ENCODE data around the gene SCMH1. TPM values are rescaled to one million over a fixed set of nuclear protein-coding genes. Genes with fewer than 3 reads are reported as not detected.

Gene SCMH1
- total RNA-seq, 1 experiment from 2014 or later = 42.7 TPM

GRCh38 chr1:40980453-40981121 lies 261.5 kb downstream of the SCMH1 start:
- no peak for DNase-seq (ENCODE audit: low read depth, low spot score)
- ChIA-PET POLR2A (interaction anchor here (0.8 to 1.2 kb wide), 2 partner anchors 8 to 10 kb away, joined by 3 to 7 read pairs; no protein-coding TSS in a partner anchor), CTCF (interaction anchor here (0.6 to 1.0 kb wide), 2 partner anchors 32 to 117 kb away, joined by 7 to 9 read pairs; no protein-coding TSS in a partner anchor)
- Histone ChIP-seq H3K4me1 (ENCODE audit: control insufficient read depth, insufficient read depth, low read length) (peaks cover 60% of the 10 kb centered on the region), H3K4me3 (ENCODE audit: low read depth in 2 of 2, low read length in 2 of 2) (peak overlapping the region; percentile 80 to 93), H3K36me3 (ENCODE audit: control insufficient read depth, insufficient read depth, low read length) (peaks cover 29% of the 10 kb centered on the region), H3K9me3 (ENCODE audit: control insufficient read depth, insufficient read depth, low read depth, low read length) (no peaks in the 10 kb centered on the region), H3K27me3 (ENCODE audit: control insufficient read depth, insufficient read depth, low read length) (no peaks in the 10 kb centered on the region), H3K27ac (ENCODE audit: low read length) (peak overlapping the region; percentile 90)
- BruUV-seq (replicated peaks) = no TSS peak
- peak; percentile 2; the same call in 1 of the 2 replicates for ATAC-seq
- intact Hi-C loops (cut with micrococcal nuclease; ENCODE audit: unreplicated experiment) (no loop called here), in situ Hi-C loops (cut with HindIII; ENCODE audit: low pct_unique_long_range_greater_than_20kb, low sequenced_read_pairs) (no loop called here)
- TF ChIP-seq REST (IDR thresholded peaks at IDR 0.05; ENCODE audit: insufficient read depth in 1 of 2, low read depth in 2 of 2, low read length in 1 of 2) (no peak), SIN3A (IDR thresholded peaks at IDR 0.05; ENCODE audit: borderline replicate concordance, insufficient read depth, low read depth, low read length) (no peak), TCF7L2 (IDR thresholded peaks at IDR 0.05; ENCODE audit: low read depth, low read length) (no peak), POLR2AphosphoS5 (IDR thresholded peaks at IDR 0.05; ENCODE audit: low read depth, low read length) (no peak)
- TF ChIP-seq, protein P1, sequence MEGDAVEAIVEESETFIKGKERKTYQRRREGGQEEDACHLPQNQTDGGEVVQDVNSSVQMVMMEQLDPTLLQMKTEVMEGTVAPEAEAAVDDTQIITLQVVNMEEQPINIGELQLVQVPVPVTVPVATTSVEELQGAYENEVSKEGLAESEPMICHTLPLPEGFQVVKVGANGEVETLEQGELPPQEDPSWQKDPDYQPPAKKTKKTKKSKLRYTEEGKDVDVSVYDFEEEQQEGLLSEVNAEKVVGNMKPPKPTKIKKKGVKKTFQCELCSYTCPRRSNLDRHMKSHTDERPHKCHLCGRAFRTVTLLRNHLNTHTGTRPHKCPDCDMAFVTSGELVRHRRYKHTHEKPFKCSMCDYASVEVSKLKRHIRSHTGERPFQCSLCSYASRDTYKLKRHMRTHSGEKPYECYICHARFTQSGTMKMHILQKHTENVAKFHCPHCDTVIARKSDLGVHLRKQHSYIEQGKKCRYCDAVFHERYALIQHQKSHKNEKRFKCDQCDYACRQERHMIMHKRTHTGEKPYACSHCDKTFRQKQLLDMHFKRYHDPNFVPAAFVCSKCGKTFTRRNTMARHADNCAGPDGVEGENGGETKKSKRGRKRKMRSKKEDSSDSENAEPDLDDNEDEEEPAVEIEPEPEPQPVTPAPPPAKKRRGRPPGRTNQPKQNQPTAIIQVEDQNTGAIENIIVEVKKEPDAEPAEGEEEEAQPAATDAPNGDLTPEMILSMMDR (IDR thresholded peaks at IDR 0.05) = no peak

GRCh38 chr1:40980068-40980452 lies 262.0 kb downstream of the SCMH1 start:
- no peak for DNase-seq (ENCODE audit: low read depth, low spot score)
- H3K4me1 ChIP-seq (ENCODE audit: control insufficient read depth, insufficient read depth, low read length) = peaks cover 58% of the 10 kb centered on the region
- in situ Hi-C loops (cut with HindIII; ENCODE audit: low pct_unique_long_range_greater_than_20kb, low sequenced_read_pairs) = no loop called here
- peak overlapping the region; percentile 80 to 93 for H3K4me3 ChIP-seq (ENCODE audit: low read depth in 2 of 2, low read length in 2 of 2)
- ATAC-seq = no peak; the same call in 1 of the 2 replicates
- peaks cover 24% of the 10 kb centered on the region for H3K36me3 ChIP-seq (ENCODE audit: control insufficient read depth, insufficient read depth, low read length)
- peak overlapping the region; percentile 90 for H3K27ac ChIP-seq (ENCODE audit: low read length)
- no TSS peak for BruUV-seq (replicated peaks)
- no peaks in the 10 kb centered on the region for H3K27me3 ChIP-seq (ENCODE audit: control insufficient read depth, insufficient read depth, low read length)
- peak; percentile 17; the same call in 1 of the 2 replicates for TF ChIP-seq TCF7L2 (IDR thresholded peaks at IDR 0.05; ENCODE audit: low read depth, low read length)
- no peak for TF ChIP-seq REST (IDR thresholded peaks at IDR 0.05; ENCODE audit: insufficient read depth in 1 of 2, low read depth in 2 of 2, low read length in 1 of 2)
- CTCF ChIA-PET = interaction anchor here (0.6 to 1.0 kb wide), 4 partner anchors 31 to 453 kb away, joined by 5 to 9 read pairs (median 7); no protein-coding TSS in a partner anchor
- intact Hi-C loops (cut with micrococcal nuclease; ENCODE audit: unreplicated experiment) = no loop called here
- no peaks in the 10 kb centered on the region for H3K9me3 ChIP-seq (ENCODE audit: control insufficient read depth, insufficient read depth, low read depth, low read length)
- POLR2A ChIA-PET = interaction anchor here (0.6 to 1.4 kb wide), 7 partner anchors 9 to 288 kb away, joined by 3 to 9 read pairs (median 3); partner anchors contain the start of genes CITED4 and NFYC

Data from Panc1 (cell line).